ENCODE data around the gene DUSP23. TPM values are rescaled to one million over a fixed set of nuclear protein-coding genes. Genes with fewer than 3 reads are reported as not detected.

The DUSP23 gene
- total and polyA plus RNA-seq, 10 of the 15 experiments (the other 5 are each of a cell fraction or from before 2014, with no cell fraction given): 1.1 to 6.9 (median 4.1) TPM; not detected in 1

- no peak overlapping the region for H3K27ac ChIP-seq (ENCODE audit: control insufficient read depth, insufficient read depth)
- peak; percentile 74 for ATAC-seq
- TF ChIP-seq, protein P1, sequence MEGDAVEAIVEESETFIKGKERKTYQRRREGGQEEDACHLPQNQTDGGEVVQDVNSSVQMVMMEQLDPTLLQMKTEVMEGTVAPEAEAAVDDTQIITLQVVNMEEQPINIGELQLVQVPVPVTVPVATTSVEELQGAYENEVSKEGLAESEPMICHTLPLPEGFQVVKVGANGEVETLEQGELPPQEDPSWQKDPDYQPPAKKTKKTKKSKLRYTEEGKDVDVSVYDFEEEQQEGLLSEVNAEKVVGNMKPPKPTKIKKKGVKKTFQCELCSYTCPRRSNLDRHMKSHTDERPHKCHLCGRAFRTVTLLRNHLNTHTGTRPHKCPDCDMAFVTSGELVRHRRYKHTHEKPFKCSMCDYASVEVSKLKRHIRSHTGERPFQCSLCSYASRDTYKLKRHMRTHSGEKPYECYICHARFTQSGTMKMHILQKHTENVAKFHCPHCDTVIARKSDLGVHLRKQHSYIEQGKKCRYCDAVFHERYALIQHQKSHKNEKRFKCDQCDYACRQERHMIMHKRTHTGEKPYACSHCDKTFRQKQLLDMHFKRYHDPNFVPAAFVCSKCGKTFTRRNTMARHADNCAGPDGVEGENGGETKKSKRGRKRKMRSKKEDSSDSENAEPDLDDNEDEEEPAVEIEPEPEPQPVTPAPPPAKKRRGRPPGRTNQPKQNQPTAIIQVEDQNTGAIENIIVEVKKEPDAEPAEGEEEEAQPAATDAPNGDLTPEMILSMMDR (IDR thresholded peaks at IDR 0.05 in 2 of 3, conservative IDR thresholded peaks at IDR 0.05 in 1 of 3; ENCODE audit: control insufficient read depth in 2 of 3, extremely low read depth in 1 of 3, insufficient read depth in 1 of 3, low read depth in 3 of 3, low read length in 3 of 3): peak; percentile 53 to 68 (median 66)
- TF ChIP-seq NRF1 (conservative IDR thresholded peaks at IDR 0.05; ENCODE audit: low read depth, low read length): no peak
- peak; percentile 18; the same call in 1 of the 2 replicates for TF ChIP-seq SMC3 (IDR thresholded peaks at IDR 0.05; ENCODE audit: borderline replicate concordance, low read length)
- no peak for TF ChIP-seq WRNIP1 (IDR thresholded peaks at IDR 0.05; ENCODE audit: borderline replicate concordance, low read depth, low read length)
- TF ChIP-seq, protein P2, sequence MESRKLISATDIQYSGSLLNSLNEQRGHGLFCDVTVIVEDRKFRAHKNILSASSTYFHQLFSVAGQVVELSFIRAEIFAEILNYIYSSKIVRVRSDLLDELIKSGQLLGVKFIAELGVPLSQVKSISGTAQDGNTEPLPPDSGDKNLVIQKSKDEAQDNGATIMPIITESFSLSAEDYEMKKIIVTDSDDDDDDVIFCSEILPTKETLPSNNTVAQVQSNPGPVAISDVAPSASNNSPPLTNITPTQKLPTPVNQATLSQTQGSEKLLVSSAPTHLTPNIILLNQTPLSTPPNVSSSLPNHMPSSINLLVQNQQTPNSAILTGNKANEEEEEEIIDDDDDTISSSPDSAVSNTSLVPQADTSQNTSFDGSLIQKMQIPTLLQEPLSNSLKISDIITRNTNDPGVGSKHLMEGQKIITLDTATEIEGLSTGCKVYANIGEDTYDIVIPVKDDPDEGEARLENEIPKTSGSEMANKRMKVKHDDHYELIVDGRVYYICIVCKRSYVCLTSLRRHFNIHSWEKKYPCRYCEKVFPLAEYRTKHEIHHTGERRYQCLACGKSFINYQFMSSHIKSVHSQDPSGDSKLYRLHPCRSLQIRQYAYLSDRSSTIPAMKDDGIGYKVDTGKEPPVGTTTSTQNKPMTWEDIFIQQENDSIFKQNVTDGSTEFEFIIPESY (IDR thresholded peaks at IDR 0.05): no peak
- TF ChIP-seq RAD21 (IDR thresholded peaks at IDR 0.05; ENCODE audit: insufficient read depth, low read depth, low read length): peak; percentile 30; the same call in 1 of the 2 replicates
- 0 out of 2 replicates have a peak, but pooled peaks have one; percentile 11 for TF ChIP-seq RUNX3 (IDR thresholded peaks at IDR 0.05; ENCODE audit: low read length)
- H3K4me2 ChIP-seq (ENCODE audit: control insufficient read depth, insufficient read depth): no peak overlapping the region
- no peak for DNase-seq (ENCODE audit: low read depth, low spot score)
- H3K27me3 ChIP-seq (replicated peaks in 1 of 2; ENCODE audit: control insufficient read depth in 2 of 2, insufficient read depth in 2 of 2, low read length in 1 of 2): peaks cover 0 to 4% of the 10 kb centered on the region in 2 experiments; a peak in 2 of 4 replicates
- SMC1A ChIA-PET (ENCODE audit: uncharacterized antibody, unreplicated experiment): interaction anchor here (1.1 to 5.9 kb wide), 6 partner anchors 10 to 70 kb away, joined by 3 to 35 read pairs (median 4); no protein-coding TSS in a partner anchor
- no peak overlapping the region for H3K4me3 ChIP-seq
- no peak for FAIRE-seq
- H3K4me1 ChIP-seq (ENCODE audit: control insufficient read depth, insufficient read depth, low read length): peaks cover 6% of the 10 kb centered on the region
- RAD21 ChIA-PET (ENCODE audit: unreplicated experiment): no interaction called here
- in situ Hi-C loops (cut with MboI) (no loop called here), intact Hi-C loops (cut with micrococcal nuclease; ENCODE audit: unreplicated experiment) (no loop called here)
- no TSS peak for BruUV-seq (replicated peaks)
- 46% methylated on average over 9 of the region's 9 CpGs for WGBS (ENCODE audit: insufficient coverage, insufficient replicate concordance, low lambda C conversion rate, missing lambda C conversion rate)
- POLR2A ChIA-PET: no interaction called here
- no peaks in the 10 kb centered on the region for H3K79me2 ChIP-seq (ENCODE audit: control insufficient read depth, insufficient read depth, low read length)
- H4K20me1 ChIP-seq (ENCODE audit: control insufficient read depth, insufficient read depth): no peaks in the 10 kb centered on the region
- no peaks in the 10 kb centered on the region for H3K36me3 ChIP-seq (ENCODE audit: control insufficient read depth in 2 of 2, insufficient read depth in 2 of 2, low read length in 1 of 2)
- no peak overlapping the region for H2AFZ ChIP-seq (ENCODE audit: control insufficient read depth, low read depth, low read length)
- CTCF ChIA-PET: interaction anchor here (0.6 to 16.1 kb wide), 10 partner anchors 9 to 462 kb away, joined by 3 to 178 read pairs (median 4); partner anchors contain the start of gene FCRL6
- no peaks in the 10 kb centered on the region; the same call in 2 of the 3 replicates for H3K9me3 ChIP-seq (replicated peaks; ENCODE audit: control insufficient read depth, insufficient read depth, low read length)
- H3K9ac ChIP-seq (ENCODE audit: control insufficient read depth, insufficient read depth, low read length): no peak overlapping the region
These were observed 40.6 kb downstream of the DUSP23 start for GRCh38 chr1:159821171-159821867.

Data from GM12878 (cell line).